Prostate gland (tissue), 2 donors: ENCODE measurements around the gene RASL10A. TPM values are rescaled to one million over a fixed set of nuclear protein-coding genes. Genes with fewer than 3 reads are reported as not detected.

ENCODE experiments used
- DNase-seq: peaks from one replicate; pipeline ENCODE4 v3.0.0-alpha.2; 2019; ENCODE audit warnings: low spot score
- H3K27ac ChIP-seq, 2 donors: fragments of 200-600 bp; sonication (generic); 2 replicates each; pipeline ENCODE4 v1.5.1; 2017 to 2019
- H3K27me3 ChIP-seq: fragments of 200-600 bp; sonication (generic); replicated peaks from 2 replicates; pipeline ENCODE4 v1.5.1; 2019; ENCODE audit not compliant: insufficient read depth
- H3K36me3 ChIP-seq, 2 donors: fragments of 200-600 bp; sonication (generic); 1 replicate in 1 of 2; 2 replicates in 1 of 2; pipeline versions ENCODE4 v1.5.1 to v1.8.1; 2017 to 2019
- H3K4me1 ChIP-seq: fragments of 200-600 bp; sonication (generic); replicated peaks from 2 replicates; pipeline ENCODE4 v1.5.1; 2019
- H3K4me3 ChIP-seq, 2 donors: fragments of 200-600 bp; sonication (generic); 2 replicates each; pipeline ENCODE4 v1.5.1; 2017 to 2019
- H3K9me3 ChIP-seq: fragments of 200-600 bp; sonication (generic); 2 replicates; pipeline ENCODE4 v1.5.1; 2017
- POLR2A ChIP-seq: fragments of 450-650 bp; IDR thresholded peaks from one replicate; pipeline ENCODE4 v1.6.1; 2016; ENCODE audit warnings: antibody characterized with exemption, mild to moderate bottlenecking
- POLR2AphosphoS5 ChIP-seq: sonication (generic); formaldehyde crosslinking; IDR thresholded peaks from one replicate; pipeline ENCODE4 v1.6.1; 2017; ENCODE audit warnings: antibody characterized with exemption
- WGBS: methylation state at CpG from one replicate; pipeline ENCODE4 v1.1.5; 2018; 5-methylcytosine and 5-hydroxymethylcytosine counted together
- intact Hi-C: fragments of 100-400 bp; cut with DNase I; formaldehyde crosslinking; loops from one replicate; pipeline ENCODE4 v1.14.2; 2022
- total RNA-seq, 2 donors: library from RNA; depleted of rRNA; stranded (reverse); fragments of >200 nt; gene quantifications; one replicate each; pipeline ENCODE4 v1.1.0, GENCODE V29; 2016
- TF ChIP-seq, protein P1 (sequence below), 4 experiments: fragments of 200-600 bp in 2 of 4; fragments of 450-650 bp in 2 of 4; sonication (generic) in 2 of 4; IDR thresholded peaks; 1 replicate in 3 of 4; 2 replicates in 1 of 4; pipeline ENCODE4 v1.5.1; 2016 to 2019; ENCODE audit warnings: antibody characterized with exemption in 4 of 4, mild to moderate bottlenecking in 2 of 4, moderate library complexity in 2 of 4

Gene RASL10A
- total RNA-seq, 2 donors from 2014 or later: 9.2 to 15.1 TPM

DNA sequence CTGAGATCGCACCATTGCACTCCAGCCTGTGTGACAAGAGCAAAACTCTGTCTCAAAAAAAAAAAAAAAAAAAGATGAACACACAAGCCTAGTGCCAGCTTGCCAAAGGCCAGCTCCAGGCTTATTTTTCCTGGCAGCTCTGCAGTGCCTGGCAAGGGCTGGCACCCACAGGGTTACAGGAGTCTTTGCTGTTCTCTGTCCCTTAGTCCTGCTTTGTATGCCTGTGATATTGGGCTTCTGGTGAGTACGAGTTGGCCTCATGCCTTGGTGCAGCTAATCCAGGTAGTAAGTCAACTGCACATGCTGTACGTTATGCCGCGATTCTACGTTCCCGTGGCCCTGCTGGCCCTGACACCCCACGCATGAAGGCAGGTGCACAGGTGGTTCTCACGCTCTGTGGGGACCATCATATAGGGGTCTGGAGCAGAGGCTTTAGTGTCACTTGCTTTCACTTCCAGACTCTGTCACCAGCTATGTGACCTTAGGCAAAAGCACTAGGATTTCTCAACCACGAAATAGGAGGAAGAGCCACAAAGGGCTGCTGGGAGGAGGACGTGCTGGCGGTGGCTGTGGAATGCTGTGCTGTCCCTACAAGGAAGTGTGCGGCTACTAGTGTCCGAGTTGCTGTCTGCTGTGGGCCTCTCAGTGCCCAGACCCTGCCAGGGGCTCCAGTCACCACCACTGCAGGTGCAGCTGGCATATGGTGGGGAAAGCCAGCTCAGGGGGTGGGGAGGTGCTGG, 21.4 kb upstream of the RASL10A start:
- peaks cover 9% of the 10 kb centered on the region for H3K4me1 ChIP-seq
- TF ChIP-seq POLR2A (no peak), POLR2AphosphoS5 (no peak)
- TF ChIP-seq, protein P1, sequence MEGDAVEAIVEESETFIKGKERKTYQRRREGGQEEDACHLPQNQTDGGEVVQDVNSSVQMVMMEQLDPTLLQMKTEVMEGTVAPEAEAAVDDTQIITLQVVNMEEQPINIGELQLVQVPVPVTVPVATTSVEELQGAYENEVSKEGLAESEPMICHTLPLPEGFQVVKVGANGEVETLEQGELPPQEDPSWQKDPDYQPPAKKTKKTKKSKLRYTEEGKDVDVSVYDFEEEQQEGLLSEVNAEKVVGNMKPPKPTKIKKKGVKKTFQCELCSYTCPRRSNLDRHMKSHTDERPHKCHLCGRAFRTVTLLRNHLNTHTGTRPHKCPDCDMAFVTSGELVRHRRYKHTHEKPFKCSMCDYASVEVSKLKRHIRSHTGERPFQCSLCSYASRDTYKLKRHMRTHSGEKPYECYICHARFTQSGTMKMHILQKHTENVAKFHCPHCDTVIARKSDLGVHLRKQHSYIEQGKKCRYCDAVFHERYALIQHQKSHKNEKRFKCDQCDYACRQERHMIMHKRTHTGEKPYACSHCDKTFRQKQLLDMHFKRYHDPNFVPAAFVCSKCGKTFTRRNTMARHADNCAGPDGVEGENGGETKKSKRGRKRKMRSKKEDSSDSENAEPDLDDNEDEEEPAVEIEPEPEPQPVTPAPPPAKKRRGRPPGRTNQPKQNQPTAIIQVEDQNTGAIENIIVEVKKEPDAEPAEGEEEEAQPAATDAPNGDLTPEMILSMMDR (IDR thresholded peaks at IDR 0.05): no peak
- 63% methylated on average over 14 of the region's 14 CpGs for WGBS
- intact Hi-C loops: no loop called here
- peaks cover 3 to 14% of the 10 kb centered on the region in 2 donors for H3K36me3 ChIP-seq
- no peak overlapping the region for H3K4me3 ChIP-seq
- peak overlapping the region; percentile 55 to 71 for H3K27ac ChIP-seq
- no peaks in the 10 kb centered on the region for H3K9me3 ChIP-seq
- no peaks in the 10 kb centered on the region for H3K27me3 ChIP-seq
- peak; percentile 53 for DNase-seq

DNA sequence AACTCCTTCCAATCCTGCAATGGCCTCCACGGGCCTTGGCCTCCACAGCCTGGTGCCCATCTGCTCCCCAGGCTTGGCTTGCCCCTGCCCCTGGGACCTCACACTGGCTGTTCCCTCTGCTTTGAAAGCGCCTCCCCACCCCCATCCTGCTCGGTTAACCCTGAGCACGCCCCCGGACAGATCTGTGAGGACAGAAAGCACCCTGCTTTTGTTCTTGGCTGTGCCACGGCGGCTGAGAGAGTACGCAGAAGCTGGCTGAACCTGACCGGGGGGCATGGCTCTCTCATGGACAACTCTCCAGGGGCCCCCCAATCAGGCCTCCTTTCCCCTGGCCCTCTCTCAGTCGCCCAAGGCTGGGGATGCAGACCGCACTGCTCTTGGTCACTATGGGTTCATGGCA, 20.2 kb upstream of the RASL10A start:
- H3K9me3 ChIP-seq: no peaks in the 10 kb centered on the region
- no peaks in the 10 kb centered on the region for H3K27me3 ChIP-seq
- H3K36me3 ChIP-seq: peaks cover 0 to 6% of the 10 kb centered on the region in 2 donors
- DNase-seq: no peak
- intact Hi-C loops: no loop called here
- peaks cover 9% of the 10 kb centered on the region for H3K4me1 ChIP-seq
- H3K27ac ChIP-seq: peak overlapping the region; percentile 41 to 71
- WGBS: 93% methylated on average over 11 of the region's 11 CpGs
- no peak for TF ChIP-seq POLR2A
- TF ChIP-seq, protein P1 (IDR thresholded peaks at IDR 0.05): no peak
- TF ChIP-seq POLR2AphosphoS5: no peak
- H3K4me3 ChIP-seq: no peak overlapping the region

DNA sequence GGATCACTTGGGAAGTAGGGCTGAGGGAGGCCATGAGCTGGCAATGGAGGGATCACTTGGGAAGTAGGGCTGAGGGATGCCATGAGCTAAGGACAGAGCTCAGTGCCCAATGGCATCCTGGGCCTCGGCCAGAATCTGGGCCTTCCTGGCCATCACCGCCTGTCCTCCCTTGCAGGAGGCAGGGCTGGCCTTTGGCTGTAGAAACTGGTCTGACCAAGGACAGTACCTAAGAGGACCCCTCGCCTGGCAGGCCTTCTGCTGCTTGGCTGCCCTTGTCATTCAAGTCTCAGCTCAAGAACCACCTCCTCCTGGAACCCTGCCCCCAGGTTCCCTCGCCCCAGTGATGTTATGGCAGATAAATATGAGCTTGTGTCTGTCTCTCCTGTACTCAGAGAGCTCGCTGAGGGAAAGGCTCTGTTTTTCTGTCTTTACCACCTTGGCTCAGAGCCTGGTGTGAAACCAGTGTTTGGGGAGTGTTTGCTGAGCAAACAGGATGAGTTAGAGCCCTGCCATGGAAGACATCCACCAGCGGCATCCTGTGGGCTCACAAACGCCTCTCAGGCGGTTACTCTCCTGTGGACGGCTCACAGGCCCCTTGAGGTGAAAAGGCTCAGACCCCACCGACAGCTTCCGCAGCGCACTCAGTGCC, 19.3 kb upstream of the RASL10A start:
- TF ChIP-seq, protein P1 (IDR thresholded peaks at IDR 0.05): no peak
- TF ChIP-seq POLR2AphosphoS5: peak; percentile 68
- peaks cover 9% of the 10 kb centered on the region for H3K4me1 ChIP-seq
- DNase-seq: peak; percentile 75
- H3K9me3 ChIP-seq: no peaks in the 10 kb centered on the region
- intact Hi-C loops: no loop called here
- no peaks in the 10 kb centered on the region for H3K27me3 ChIP-seq
- WGBS: 57% methylated on average over 12 of the region's 12 CpGs
- no peak overlapping the region for H3K4me3 ChIP-seq
- H3K27ac ChIP-seq: peak overlapping the region; percentile 41 to 71
- H3K36me3 ChIP-seq: peaks cover 0 to 6% of the 10 kb centered on the region in 2 donors

DNA sequence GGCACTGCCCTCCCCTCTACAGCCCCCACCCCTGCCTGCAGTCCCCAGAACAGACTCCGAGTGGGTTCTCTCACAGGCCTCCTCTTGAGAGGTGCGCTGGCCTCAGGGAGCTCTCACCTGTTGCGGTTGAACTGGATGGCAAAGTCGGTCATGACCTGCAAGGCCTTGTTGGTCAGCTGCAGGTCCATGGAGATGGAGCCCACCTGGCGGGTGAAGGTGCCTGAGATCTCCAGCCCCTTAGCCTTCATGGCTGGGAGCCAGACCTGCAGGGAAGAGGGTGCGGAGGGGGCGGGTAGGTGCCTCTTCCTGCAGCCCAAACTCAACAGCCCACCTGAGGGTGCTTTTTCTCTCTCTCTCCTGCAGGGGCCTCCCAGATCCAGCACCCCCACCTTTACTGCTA, 18.7 kb upstream of the RASL10A start:
- peaks cover 0 to 6% of the 10 kb centered on the region in 2 donors for H3K36me3 ChIP-seq
- no peak for DNase-seq

More for the DNA sequence above, 18.7 kb upstream of the RASL10A start:
- no peaks in the 10 kb centered on the region for H3K9me3 ChIP-seq
- WGBS: 88% methylated on average over 7 of the region's 7 CpGs
- intact Hi-C loops: no loop called here
- no peaks in the 10 kb centered on the region for H3K27me3 ChIP-seq
- no peak overlapping the region for H3K4me3 ChIP-seq
- H3K4me1 ChIP-seq: peaks cover 9% of the 10 kb centered on the region
- no peak for TF ChIP-seq POLR2A
- TF ChIP-seq POLR2AphosphoS5: no peak
- TF ChIP-seq, protein P1 (IDR thresholded peaks at IDR 0.05): no peak
- peak overlapping the region; percentile 41 to 71 for H3K27ac ChIP-seq
